Retinal pigment epithelial cell (primary cell): ENCODE measurements around the gene SLC7A14.
"Not testable (repeated sequence)": the region's sequence is repeated elsewhere in the genome, so short reads cannot be mapped to it uniquely, and the experiment has no call there.

ENCODE experiments used
- DNase-seq: peaks from one replicate; pipeline ENCODE4 v3.0.0-alpha.2; 2010; ENCODE audit warnings: low read depth
- H3K4me3 ChIP-seq: 2 replicates; pipeline ENCODE4 v1.5.1; 2011; ENCODE audit warnings: mild to moderate bottlenecking, low read length, control low read depth, moderate library complexity
- CTCF ChIP-seq: conservative IDR thresholded peaks from 2 replicates; pipeline ENCODE4 v1.5.1; 2011; ENCODE audit warnings: low read depth, low read length, control low read depth, inconsistent platforms

The SLC7A14 gene

GRCh38 chr3:170572665-170573253 lies 13.1 kb downstream of the SLC7A14 start:
- no peak for TF ChIP-seq CTCF
- DNase-seq, result peak; percentile 53
- no peak overlapping the region for H3K4me3 ChIP-seq

DNA sequence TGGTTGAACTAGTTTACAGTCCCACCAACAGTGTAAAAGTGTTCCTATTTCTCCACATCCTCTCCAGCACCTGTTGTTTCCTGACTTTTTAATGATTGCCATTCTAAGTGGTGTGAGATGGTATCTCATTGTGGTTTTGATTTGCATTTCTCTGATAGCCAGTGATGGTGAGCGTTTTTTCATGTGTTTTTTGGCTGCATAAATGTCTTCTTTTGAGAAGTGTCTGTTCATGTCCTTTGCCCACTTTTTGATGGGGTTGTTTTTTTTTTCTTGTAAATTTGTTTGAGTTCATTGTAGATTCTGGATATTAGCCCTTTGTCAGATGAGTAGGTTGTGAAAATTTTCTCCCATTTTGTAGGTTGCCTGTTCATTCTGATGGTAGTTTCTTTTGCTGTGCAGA lies 18.3 kb downstream of the SLC7A14 start:
- H3K4me3 ChIP-seq, DNase-seq: not testable (repeated sequence)

- no peak overlapping the region for H3K4me3 ChIP-seq
- no peak for DNase-seq
- no peak for TF ChIP-seq CTCF
Measured at GRCh38 chr3:170566413-170566812, 19.5 kb downstream of the SLC7A14 start.

GRCh38 chr3:170565495-170565894 lies 20.4 kb downstream of the SLC7A14 start:
- DNase-seq, result no peak
- TF ChIP-seq CTCF, result no peak
- no peak overlapping the region for H3K4me3 ChIP-seq

DNA sequence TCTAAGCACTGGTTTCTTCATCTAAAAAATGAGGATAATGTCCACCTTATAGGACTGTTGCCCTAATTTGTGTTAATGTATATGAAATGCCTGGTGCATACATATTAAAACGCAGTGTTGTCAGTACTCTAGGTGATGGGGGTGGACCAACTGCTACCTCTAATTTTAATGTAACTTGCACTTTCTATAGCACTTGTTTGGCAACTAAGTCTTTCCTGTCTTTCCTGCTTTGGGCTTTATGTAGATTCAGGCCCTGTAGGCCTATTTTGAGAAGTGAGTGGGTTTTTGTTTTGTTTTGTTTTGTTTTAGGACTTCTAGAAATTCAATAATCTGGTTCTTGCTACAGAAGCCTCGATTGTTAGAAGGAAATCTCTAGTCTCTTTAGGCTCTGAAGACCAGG lies 21.2 kb downstream of the SLC7A14 start:
- no peak for DNase-seq
- TF ChIP-seq CTCF, result no peak
- H3K4me3 ChIP-seq, result no peak overlapping the region

GRCh38 chr3:170563712-170564423 lies 22.0 kb downstream of the SLC7A14 start:
- no peak overlapping the region for H3K4me3 ChIP-seq
- no peak for TF ChIP-seq CTCF
- DNase-seq, result no peak

DNA sequence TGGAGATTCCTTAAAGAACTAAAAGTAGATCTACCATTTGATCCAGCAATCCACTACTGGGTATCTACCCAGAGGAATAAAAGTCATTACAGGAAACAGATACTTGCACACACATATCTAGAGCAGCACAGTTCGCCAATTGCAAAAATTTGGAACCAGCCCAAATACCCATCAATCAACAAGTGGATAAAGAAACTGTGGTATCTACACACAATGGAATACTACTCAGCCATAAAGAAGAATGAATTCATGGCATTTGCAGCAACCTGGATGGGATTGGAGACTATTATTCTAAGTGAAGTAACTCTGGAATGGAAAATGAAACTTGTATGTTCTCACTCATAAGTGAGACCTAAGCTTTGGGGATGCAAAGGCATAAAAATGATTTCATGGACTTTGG lies 23.8 kb downstream of the SLC7A14 start:
- no peak for TF ChIP-seq CTCF
- H3K4me3 ChIP-seq, result no peak overlapping the region
- no peak for DNase-seq
